NCI-H510A (cell line): ENCODE measurements around the gene TNRC6A.
"Not testable (repeated sequence)": the region's sequence is repeated elsewhere in the genome, so short reads cannot be mapped to it uniquely, and the experiment has no call there.

Experiments used
- DNase-seq: peaks from one replicate; lab custom pipeline; 2025; lab: John Stamatoyannopoulos, UW

The TNRC6A gene

DNA sequence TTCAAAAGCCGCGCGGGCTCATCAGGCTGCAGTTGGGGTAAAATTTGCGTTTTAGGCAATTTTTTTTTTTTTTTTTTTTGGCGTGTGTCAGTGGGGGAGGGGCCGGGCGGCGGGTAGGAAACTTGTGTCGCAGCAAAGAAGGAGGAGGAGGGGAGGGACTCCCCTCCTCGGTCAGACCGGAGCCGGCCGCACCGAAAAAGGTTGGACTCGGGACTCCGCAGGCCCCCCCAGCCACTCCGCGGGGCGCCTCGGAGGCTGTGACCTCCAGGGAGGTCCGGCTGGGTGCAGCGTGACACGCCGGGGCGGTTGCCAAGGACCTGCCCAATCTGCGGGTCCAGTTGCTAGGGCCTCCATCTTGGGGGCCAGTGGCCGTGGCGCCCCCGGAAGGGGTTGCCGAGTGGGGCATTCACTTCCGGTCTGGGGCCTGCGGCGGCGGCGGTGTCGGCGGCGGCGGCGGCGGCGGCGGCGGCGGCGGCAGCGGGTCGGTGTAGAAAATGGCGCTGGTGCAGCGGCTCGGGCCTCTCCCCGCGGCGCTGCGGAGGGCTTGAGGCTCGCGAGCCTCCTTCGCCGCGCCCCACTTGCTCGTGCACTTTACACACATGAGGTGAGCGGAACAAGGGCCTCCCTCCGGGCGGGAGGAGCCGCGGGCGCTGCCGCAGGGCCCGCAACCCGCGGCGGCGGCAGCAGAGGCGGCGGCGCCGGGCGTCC lies at the start of gene TNRC6A:
Gene TNRC6A, plus strand, starts transcription at position 409 of the 708 bp plus-strand sequence. Its CDS starts 191 bp downstream, at position 600.
- peak; percentile 81 for DNase-seq

DNA sequence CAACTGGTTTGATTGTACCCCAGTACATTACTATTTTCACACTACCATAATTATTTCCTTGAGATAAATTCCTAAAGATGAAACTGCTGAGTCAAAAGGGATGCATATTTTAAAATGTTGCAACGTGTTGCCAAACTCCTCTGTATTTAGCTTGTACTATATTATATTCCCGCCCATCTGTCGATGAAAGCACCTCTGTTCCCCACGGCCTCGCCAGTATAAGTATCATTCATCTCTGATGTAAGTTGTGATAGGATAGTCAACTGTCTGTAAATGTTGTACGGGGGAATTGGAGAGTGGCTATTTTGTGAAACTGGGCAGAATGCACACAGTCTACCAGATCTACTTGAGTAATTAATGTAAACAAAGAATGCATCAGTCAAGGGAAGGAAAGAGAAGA lies 47.7 kb upstream of the TNRC6A start:
- DNase-seq, result no peak

- DNase-seq, result no peak
Observed at GRCh38 chr16:24683250-24683649, 46.2 kb upstream of the TNRC6A start.

DNA sequence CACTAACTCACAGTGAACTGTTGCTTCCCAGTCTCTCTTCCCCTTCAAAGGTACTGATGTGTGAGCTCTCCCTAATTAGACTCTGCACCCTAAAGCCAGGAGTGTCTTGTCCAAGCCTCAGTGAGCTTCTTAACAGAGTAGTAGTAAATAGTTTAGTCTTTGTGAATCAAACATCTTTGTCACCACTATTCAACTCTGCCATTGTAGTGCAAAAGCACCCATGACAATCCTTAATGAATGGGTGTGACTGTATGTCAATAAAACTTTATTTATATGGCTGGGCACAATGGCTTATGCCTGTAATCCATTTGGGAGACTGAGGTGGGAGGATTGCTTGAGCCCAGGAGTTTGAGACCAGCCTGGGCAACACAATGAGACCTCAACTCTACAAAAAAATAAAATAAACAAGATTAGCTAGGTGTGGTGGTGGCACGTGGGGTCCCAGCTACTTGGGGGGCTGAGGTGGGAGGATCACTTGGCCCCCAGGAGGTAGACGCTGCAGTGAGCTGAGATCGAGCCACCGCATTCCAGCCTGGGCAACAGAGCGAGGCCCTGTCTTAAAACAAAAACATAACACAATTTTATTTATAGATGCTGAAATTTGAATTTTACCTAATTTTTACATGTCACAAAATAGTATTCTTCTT lies 45.5 kb upstream of the TNRC6A start:
- no peak for DNase-seq

- DNase-seq, result peak; percentile 34
Observed at GRCh38 chr16:24685539-24686432, 43.7 kb upstream of the TNRC6A start.

- no peak for DNase-seq
Observed at GRCh38 chr16:24686678-24687077, 42.8 kb upstream of the TNRC6A start.

- no peak for DNase-seq
Observed at GRCh38 chr16:24688359-24688758, 41.1 kb upstream of the TNRC6A start.

DNA sequence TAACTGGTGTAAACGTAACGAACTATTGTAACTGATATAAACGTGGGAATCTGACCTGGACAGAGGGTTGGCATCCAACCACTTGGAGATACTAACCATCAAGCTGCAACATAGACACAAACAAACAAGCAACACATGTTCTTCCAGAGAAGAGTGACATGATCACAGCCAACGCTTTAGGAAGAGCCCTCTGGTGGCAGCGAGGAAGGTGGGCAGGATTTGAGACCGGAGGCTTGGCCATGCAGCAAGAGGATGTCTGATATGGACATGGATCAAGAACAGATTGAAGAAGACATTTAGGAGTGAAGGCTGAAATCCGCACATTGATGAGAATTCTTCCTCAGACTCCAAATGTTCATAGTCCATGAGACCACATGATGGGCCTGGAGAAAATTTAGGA lies 40.3 kb upstream of the TNRC6A start:
- DNase-seq, result no peak

GRCh38 chr16:24692854-24693253 lies 36.6 kb upstream of the TNRC6A start:
- DNase-seq, result no peak

DNA sequence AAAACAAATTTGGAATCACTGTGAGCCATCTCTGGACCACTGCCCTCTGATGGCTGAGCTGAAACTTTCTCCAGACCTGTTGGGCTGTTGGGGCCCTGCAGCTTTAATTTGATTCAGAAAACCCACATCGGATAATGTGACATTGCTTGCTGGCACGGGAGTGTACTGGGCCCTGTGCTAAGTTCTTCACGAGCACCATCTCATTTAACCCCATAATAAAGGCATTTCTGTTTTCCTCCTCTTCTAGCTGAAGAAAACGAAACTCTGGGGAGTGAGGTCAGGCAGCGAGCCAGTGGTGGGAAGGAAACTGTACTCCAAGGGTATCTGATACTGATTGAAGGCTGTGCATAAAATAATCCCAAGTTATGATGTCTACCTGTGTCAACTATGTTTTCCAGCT lies 34.5 kb upstream of the TNRC6A start:
- no peak for DNase-seq

DNA sequence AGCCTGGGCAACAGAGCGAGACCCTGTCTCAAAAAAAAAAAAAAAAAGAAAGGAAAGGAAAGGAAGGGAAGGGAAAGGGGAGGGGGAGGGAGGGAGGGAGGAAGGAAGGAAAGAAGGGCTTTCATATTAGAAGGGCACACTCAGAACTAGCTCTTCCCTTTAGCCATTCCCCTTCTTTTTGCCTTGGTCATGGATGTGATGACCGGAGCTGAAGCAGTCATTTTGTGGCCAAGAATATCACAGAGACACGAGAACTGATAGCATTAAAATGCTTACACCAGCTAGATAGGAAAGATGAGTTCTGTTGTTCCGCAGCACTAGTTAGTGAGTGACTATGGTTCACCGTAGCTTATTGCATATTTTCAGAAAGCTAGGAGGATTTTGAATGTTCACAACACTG lies 32.8 kb upstream of the TNRC6A start:
- DNase-seq, result no peak

- DNase-seq, result no peak
Observed at GRCh38 chr16:24698308-24698707, 31.1 kb upstream of the TNRC6A start.

- DNase-seq, result no peak
Observed at GRCh38 chr16:24699151-24699723, 30.2 kb upstream of the TNRC6A start.

DNA sequence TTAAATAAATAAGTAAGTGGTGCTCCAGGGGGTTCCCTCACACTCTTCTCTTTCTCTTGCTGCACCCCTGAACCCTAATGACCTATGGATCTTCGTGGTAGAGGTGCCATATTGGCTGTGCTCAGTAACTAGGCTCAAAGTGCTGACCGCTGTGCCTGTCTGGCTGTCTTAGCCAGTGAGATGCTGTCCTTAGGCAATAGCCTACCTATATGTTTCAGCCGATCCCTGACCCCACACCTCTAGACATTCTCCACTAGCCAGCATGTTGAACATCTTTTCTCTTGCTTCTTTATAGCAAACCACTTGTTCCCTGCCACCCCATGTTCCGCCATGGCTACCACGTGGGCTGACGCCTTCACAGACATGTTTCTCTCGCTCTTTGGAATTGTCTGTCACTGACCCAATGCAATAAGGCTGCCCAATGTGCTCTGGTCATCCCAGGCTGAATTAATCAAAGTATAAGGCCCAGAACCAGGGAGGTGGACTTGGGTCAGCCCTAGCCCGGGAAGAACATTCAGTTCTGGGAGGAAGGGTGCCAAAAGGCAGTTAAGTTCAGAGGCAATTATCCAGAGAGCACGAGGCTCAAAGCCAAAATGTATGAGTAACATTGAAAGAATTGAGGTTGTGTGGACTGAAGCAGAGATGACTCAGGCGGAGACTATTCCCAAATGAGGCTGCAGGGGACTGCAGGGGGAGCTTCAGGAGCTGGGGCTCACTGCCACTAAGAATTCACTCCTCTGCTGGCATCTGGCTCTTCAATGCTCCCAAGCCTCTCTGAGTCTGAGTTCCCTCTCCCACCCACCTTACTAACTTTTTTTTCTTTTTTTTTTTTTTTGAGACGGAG lies 28.7 kb upstream of the TNRC6A start:
- no peak for DNase-seq

DNA sequence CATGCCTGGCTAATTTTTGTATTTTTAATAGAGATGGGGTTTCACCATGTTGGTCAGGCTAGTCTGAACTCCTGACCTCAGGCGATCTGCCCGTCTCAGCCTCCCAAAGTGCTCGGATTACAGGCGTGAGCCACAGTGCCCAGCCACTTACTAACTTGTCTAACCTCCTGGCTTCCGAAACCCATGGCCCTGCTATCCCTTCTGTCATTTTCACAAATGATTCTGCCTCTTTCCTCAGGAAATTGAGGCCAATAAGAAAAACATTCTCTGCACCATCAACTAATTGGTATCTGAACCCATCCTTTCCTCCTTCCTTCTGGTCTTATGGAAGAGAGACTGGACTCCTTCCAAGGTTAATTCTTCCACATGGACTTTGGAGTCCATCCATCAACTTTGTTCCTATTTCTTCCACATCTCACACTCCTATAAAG lies 27.9 kb upstream of the TNRC6A start:
- no peak for DNase-seq

DNA sequence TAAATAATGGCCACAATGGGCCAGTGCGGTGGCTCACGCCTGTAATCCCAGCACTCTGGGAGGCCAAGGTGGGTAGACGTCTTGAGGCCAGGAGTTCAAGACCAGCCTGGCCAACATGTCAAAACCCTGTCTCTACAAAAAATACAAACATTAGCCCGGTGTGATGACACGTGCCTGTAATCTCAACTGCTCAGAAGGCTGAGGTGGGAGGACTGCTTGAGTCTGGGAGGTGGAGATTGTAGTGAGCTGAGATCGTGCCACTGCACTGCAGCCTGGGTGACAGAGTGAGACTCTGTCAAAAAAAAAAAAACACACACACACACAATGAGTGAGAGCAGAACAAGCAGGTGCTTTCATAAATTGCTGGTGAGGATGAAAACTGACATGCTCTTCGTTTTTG lies 21.7 kb upstream of the TNRC6A start:
- not testable (repeated sequence) for DNase-seq

GRCh38 chr16:24713379-24713778 lies 16.1 kb upstream of the TNRC6A start:
- DNase-seq, result no peak

DNA sequence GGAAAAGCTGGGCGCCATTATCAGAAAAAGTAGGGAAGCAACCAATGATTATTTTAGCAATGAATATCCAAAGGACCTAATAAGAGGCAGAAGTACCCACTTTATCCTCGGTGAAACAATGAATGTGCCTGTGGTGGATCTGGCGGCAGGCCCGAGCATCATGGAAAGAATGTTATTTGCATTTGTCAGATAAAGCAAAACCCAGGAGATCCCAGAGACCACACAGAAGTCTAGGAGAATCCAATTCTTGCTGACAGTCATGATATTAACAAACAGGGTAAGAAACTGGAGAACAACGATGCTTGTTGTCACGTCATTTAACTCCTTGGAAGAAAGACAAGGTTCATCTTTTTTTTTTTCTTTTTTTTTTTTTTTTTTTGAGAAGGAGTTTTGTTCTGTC lies 12.0 kb upstream of the TNRC6A start:
- no peak for DNase-seq

DNA sequence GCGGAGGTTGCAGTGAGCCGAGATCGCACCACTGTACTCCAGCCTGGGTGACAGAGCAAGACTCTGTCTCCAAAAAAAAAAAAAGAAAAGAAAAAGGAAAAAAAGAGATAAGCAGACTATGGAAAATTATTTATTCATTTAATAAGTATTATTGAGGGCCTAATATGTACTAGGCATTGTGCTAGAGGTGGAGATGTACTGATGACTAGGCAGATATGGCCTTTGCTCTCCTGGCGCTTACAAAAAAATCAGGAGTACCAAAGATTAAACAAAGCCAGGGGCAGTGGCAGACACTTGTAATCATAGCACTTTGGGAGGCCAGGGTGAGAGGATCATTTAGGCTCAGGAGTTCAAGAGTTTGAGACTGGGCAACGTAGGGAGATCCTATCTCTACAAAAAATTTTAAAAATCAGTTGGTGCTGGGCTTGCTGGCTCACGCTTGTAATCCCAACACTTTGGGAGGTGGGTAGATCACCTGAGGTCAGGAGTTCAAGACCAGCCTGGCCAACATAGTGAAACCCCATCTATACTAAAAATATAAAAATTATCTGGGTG lies 10.4 kb upstream of the TNRC6A start:
- no peak for DNase-seq

DNA sequence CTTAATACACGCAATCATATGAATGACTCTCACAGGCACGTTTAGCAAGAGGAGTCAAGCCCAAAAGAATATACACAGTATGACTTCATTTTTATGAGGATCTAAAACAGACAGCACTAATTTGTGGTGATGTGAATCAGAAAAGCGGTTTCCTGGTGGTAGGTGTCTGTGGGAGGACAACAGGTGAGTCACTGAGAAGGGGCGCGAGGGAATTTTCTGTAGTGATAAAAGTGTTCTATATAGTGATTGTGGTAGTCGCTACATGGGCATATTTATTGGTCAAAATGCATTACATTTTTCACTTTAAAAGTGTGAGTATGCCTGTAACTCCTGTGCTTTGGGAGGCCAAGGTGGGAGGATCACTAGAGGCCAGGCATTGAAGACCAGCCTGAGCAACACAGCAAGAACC lies 7.6 kb upstream of the TNRC6A start:
- no peak for DNase-seq

- DNase-seq, result no peak
Observed at GRCh38 chr16:24723663-24724062, 5.8 kb upstream of the TNRC6A start.
